ENCODE results near the gene ERCC3.

Gene ERCC3

GRCh38 chr2:127308586-127309138 lies 14.7 kb upstream of the ERCC3 start:
- H3K27ac ChIP-seq, result no peak overlapping the region
- TF ChIP-seq ZFX (IDR thresholded peaks at IDR 0.05; ENCODE audit: borderline replicate concordance) (no peak), CTCF (IDR thresholded peaks at IDR 0.05) (no peak)

- TF ChIP-seq CTCF (IDR thresholded peaks at IDR 0.05), result no peak
- TF ChIP-seq ZFX (IDR thresholded peaks at IDR 0.05; ENCODE audit: borderline replicate concordance), result no peak
- no peak overlapping the region for H3K27ac ChIP-seq
These were observed 12.1 kb upstream of the ERCC3 start for GRCh38 chr2:127305990-127306585.

GRCh38 chr2:127302168-127302567 lies 8.2 kb upstream of the ERCC3 start:
- TF ChIP-seq ZFX (IDR thresholded peaks at IDR 0.05; ENCODE audit: borderline replicate concordance), result no peak
- no peak for TF ChIP-seq CTCF (IDR thresholded peaks at IDR 0.05)
- H3K27ac ChIP-seq, result no peak overlapping the region

- no peak for TF ChIP-seq CTCF (IDR thresholded peaks at IDR 0.05)
- TF ChIP-seq ZFX (IDR thresholded peaks at IDR 0.05; ENCODE audit: borderline replicate concordance), result no peak
- H3K27ac ChIP-seq, result peak overlapping the region; percentile 48; the same call in 1 of the 2 replicates
These were observed 577 bp downstream of the ERCC3 start for GRCh38 chr2:127293386-127293747.

GRCh38 chr2:127288274-127288673 lies 5.7 kb downstream of the ERCC3 start:
- no peak overlapping the region for H3K27ac ChIP-seq
- TF ChIP-seq CTCF (IDR thresholded peaks at IDR 0.05) (no peak), ZFX (IDR thresholded peaks at IDR 0.05; ENCODE audit: borderline replicate concordance) (no peak)

- TF ChIP-seq ZFX (IDR thresholded peaks at IDR 0.05; ENCODE audit: borderline replicate concordance) (no peak), CTCF (IDR thresholded peaks at IDR 0.05) (no peak)
- H3K27ac ChIP-seq, result no peak overlapping the region
These were observed 10.7 kb downstream of the ERCC3 start for GRCh38 chr2:127283275-127283674.

GRCh38 chr2:127280693-127281092 lies 13.3 kb downstream of the ERCC3 start:
- H3K27ac ChIP-seq, result no peak overlapping the region
- TF ChIP-seq ZFX (IDR thresholded peaks at IDR 0.05; ENCODE audit: borderline replicate concordance), result no peak
- no peak for TF ChIP-seq CTCF (IDR thresholded peaks at IDR 0.05)

All from 22Rv1 (cell line).